Right atrium auricular region (tissue), 2 donors: ENCODE data around the gene WNT9A. TPM values are rescaled to one million over a fixed set of nuclear protein-coding genes. Genes with fewer than 3 reads are reported as not detected.

Experiments used
- DNase-seq: peaks from one replicate; pipeline ENCODE4 v3.0.0-alpha.2; 2019; ENCODE audit warnings: low spot score
- H3K27ac ChIP-seq, 2 donors: fragments of 200-600 bp; sonication (generic); 1 replicate in 1 of 2; 2 replicates in 1 of 2; pipeline ENCODE4 v1.5.1; 2016 to 2019
- H3K27me3 ChIP-seq, 2 donors: fragments of 200-600 bp; sonication (generic); one replicate each; pipeline versions ENCODE4 v1.5.1 to v1.6.0; 2017 to 2019
- H3K36me3 ChIP-seq: fragments of 200-600 bp; sonication (generic); one replicate; pipeline ENCODE4 v1.5.1; 2016
- H3K4me1 ChIP-seq, 2 donors: fragments of 200-600 bp; sonication (generic); one replicate each; pipeline versions ENCODE4 v1.5.1 to v1.6.0; 2017 to 2019
- H3K4me3 ChIP-seq, 2 donors: fragments of 200-600 bp; sonication (generic); 1 replicate in 1 of 2; 2 replicates in 1 of 2; pipeline ENCODE4 v1.5.1; 2017 to 2019; ENCODE audit warnings: mild to moderate bottlenecking in 1 of 2, moderate library complexity in 1 of 2
- H3K9me3 ChIP-seq, 2 donors: fragments of 200-600 bp; sonication (generic); one replicate each; pipeline ENCODE4 v1.5.1; 2019
- CTCF ChIP-seq, 2 donors: fragments of 200-600 bp; sonication (generic); IDR thresholded peaks; one replicate each; pipeline ENCODE4 v1.5.1; 2019; ENCODE audit warnings: antibody characterized with exemption in 2 of 2
- total RNA-seq, 2 donors: library from RNA; depleted of rRNA; stranded (reverse); fragments of >200 nt; gene quantifications; one replicate each; pipeline ENCODE4 v1.1.0, GENCODE V29; 2016

Gene WNT9A
- total RNA-seq, 2 donors from 2014 or later = 0.78 to 2.2 TPM

DNA sequence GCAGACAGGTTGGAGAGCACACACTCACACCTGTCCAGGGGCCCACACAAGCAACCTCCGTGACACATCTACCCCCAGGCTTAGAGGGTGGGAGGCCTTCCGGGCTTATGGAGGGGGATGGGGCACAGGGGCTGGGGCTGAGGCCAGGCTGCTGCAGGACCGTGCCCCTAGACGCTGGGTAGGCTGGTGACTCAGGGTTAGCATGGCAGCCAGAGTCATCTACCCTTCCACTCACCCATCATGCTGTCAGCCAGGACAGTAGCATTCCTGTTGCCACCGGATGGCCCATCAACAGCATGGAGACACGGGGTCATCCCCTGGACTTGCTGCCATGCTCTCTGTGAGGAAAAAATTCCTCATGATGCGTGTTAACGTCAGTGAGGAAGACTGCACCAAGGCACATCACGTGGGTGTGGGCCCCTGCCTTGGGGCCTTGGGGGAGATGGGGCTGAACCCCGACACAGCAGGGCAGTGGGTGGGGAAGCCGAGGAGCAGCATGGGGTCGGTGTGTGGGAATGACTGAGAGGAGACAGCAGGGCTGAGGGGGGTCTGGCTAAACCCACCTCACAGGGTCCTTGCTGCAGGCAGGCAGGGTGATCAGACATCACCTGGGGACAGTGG is 52.8 kb downstream of the WNT9A start:
- DNase-seq = peak; percentile 32
- H3K27ac ChIP-seq = no peak overlapping the region
- H3K9me3 ChIP-seq = no peaks in the 10 kb centered on the region
- TF ChIP-seq CTCF (IDR thresholded peaks at IDR 0.05) = no peak
- no peak overlapping the region for H3K4me3 ChIP-seq
- no peaks in the 10 kb centered on the region for H3K27me3 ChIP-seq
- no peaks in the 10 kb centered on the region for H3K4me1 ChIP-seq
- H3K36me3 ChIP-seq = no peaks in the 10 kb centered on the region

- Histone ChIP-seq H3K27me3 (no peaks in the 10 kb centered on the region), H3K36me3 (no peaks in the 10 kb centered on the region), H3K9me3 (no peaks in the 10 kb centered on the region), H3K4me3 (no peak overlapping the region), H3K27ac (no peak overlapping the region), H3K4me1 (no peaks in the 10 kb centered on the region)
- TF ChIP-seq CTCF (IDR thresholded peaks at IDR 0.05) = no peak
- peak; percentile 36 for DNase-seq
These were observed 53.6 kb downstream of the WNT9A start for GRCh38 chr1:227893949-227894721.

- no peaks in the 10 kb centered on the region for H3K27me3 ChIP-seq
- DNase-seq = peak; percentile 47
These were observed 54.3 kb downstream of the WNT9A start for GRCh38 chr1:227893300-227893948.

DNA sequence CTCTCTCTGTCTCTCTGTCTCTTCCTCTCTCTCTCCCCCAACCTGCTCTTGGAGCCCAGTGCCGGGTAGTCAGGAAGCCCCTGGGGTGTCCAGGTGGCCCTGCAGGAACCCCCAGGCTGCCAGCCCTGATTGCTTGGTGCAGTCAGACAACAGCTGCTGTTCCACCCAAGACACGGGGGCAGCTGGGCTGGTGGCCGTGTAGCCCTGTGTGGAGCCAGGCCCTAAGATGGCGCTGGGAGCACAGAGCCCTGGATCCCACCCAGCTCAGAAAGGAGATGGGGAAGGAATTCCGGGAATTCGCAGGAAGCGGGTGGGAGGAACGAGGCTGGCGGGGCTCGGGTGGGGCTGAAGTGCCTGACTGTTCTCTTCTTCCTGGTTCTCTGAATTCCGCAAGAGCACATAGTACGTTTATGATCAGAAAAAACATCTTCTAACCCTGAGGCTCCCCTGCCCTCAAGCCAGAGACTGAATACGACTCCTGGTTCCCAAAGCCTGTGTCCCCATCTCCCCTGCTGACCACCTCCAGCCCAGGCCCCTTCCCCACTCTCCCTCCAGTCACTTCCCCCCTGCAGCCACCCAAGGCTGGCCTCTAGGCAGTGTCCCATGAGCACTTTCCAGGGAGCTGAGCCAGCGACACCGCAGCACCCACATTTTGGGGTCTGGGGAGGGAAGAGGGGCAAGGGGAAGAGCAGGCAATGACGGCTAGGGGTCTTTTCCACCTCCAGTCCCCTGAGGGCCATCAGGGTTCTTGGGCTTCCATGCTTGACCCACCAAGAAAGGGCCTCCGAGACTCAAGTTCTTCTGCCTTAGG is 55.0 kb downstream of the WNT9A start:
- H3K4me3 ChIP-seq = no peak overlapping the region
- H3K4me1 ChIP-seq = no peaks in the 10 kb centered on the region
- DNase-seq = peak; percentile 55
- H3K9me3 ChIP-seq = no peaks in the 10 kb centered on the region
- H3K27me3 ChIP-seq = no peaks in the 10 kb centered on the region
- no peak overlapping the region for H3K27ac ChIP-seq
- no peaks in the 10 kb centered on the region for H3K36me3 ChIP-seq
- no peak for TF ChIP-seq CTCF (IDR thresholded peaks at IDR 0.05)

More at GRCh38 chr1:227893300-227893948, 54.3 kb downstream of the WNT9A start:
- H3K4me1 ChIP-seq = no peaks in the 10 kb centered on the region
- H3K36me3 ChIP-seq = no peaks in the 10 kb centered on the region
- H3K4me3 ChIP-seq = no peak overlapping the region
- no peak overlapping the region for H3K27ac ChIP-seq
- TF ChIP-seq CTCF (IDR thresholded peaks at IDR 0.05) = no peak
- H3K9me3 ChIP-seq = no peaks in the 10 kb centered on the region

DNA sequence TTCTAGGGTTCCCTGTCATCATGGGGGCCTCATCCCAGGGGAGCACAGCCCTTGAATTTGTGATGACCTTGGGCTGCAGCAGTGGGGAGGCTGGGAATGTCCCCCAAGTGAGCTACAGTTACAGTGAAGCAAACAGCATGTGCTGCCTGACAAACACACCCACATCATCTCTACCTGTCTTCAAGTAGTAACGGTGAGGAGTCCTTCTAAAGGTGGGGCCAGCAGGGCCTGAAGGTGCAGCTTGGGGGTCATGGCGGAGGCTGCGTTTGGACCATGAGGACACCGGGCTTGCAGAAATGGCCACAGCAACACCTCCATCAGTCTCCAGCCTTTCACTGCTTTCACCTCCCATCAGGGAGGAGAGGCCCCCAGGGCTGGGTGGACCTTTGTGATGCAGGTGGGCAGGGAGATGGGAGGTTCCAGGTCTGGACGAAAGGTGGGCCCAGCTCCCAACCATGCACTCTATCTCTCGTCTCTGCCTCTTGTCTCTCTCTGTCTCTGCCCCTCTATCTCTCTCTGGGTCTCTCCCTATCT is 55.7 kb downstream of the WNT9A start:
- H3K9me3 ChIP-seq = no peaks in the 10 kb centered on the region
- peaks cover 0 to 6% of the 10 kb centered on the region in 2 donors for H3K4me1 ChIP-seq
- H3K36me3 ChIP-seq = no peaks in the 10 kb centered on the region
- H3K27me3 ChIP-seq = no peaks in the 10 kb centered on the region
- peak; percentile 50 for DNase-seq
- H3K27ac ChIP-seq = no peak overlapping the region
- no peak for TF ChIP-seq CTCF (IDR thresholded peaks at IDR 0.05)
- H3K4me3 ChIP-seq = no peak overlapping the region
